Measurements from ENCODE around the gene SLC2A13.

Gene SLC2A13

DNA sequence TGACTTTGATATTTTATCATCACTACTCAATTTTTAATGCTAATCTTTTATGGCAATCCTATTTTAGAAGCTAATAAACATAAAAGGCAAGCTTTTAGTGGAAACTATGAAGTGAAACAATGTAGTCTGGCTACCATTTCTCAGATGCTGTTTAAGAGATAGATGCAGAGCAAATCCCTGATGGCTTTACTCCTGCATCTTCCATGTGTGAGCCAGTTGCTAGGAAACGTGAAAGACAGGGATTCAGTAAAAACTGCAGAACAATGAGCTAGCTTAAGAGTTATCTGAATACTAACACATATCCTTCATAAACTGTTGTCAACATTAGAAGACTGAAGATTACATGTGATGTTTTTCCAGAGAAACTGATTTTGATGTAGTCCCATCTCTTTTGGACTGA lies 112.6 kb downstream of the SLC2A13 start:
- DNase-seq (ENCODE audit: low read depth in 2 of 2): no peak

DNA sequence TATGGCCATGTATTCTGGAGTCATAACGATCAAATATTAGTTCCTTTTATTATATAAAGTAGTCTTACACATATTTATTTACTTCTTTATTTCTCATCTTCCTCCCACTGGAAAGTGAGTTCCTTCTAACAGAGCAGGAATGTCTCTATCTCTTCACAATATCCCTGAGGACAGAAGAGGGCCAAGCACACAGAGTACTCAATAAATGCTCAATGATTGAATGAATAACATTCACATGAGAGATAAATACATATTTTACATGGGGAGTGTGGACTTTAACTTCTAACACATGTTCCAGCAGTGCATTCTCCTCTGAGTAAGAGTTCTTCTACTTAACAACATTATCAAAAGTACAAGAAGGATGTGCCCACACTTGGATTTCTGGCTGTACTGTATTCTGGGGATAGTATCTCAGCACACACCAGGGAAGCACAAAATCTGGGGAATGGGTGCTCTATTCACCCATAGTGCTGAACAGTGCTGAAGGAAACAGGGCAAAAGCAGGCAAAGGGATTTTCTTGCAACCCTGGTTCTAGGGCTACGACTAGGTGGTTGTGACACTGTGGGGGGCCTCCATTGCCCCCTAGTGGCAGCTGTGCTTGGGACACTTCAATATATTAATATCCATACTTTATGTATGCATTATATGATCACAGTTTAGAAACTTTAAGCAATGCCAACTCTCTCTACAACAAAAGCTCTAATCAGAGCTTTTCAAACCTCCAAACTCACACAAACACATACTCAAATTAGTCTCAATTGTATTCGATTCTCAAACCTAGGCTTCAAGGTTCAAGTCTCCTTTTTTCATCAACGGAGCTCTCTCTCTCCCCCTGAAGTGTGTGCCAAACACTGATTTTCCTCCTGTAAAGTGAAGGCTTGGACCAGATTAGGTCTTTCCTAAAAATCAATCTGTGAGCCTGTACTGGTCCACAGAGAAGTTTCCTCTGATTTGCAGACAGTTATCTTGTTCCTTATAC lies 115.5 kb downstream of the SLC2A13 start:
- peak; percentile 32 to 53 for DNase-seq (ENCODE audit: low read depth in 2 of 2)

DNA sequence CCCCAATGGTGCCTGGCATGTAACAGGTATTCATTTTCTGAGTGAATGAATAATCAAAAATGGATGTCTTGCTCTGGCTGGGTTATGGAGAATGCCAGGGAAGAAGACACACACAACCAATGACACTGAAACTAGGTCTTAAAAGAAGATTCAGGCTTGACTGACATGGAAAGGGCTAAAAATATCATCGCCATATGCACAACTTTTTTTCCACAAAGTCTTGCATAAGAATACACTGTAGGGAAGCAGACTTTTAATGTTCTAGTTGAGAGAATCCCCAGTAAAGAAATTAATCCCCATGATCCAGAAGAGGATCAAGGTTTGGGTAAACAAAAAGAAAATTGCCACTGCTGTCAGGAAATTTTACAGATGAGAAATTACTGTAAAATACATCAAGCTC lies 116.4 kb downstream of the SLC2A13 start:
- no peak for DNase-seq (ENCODE audit: low read depth in 2 of 2)

DNA sequence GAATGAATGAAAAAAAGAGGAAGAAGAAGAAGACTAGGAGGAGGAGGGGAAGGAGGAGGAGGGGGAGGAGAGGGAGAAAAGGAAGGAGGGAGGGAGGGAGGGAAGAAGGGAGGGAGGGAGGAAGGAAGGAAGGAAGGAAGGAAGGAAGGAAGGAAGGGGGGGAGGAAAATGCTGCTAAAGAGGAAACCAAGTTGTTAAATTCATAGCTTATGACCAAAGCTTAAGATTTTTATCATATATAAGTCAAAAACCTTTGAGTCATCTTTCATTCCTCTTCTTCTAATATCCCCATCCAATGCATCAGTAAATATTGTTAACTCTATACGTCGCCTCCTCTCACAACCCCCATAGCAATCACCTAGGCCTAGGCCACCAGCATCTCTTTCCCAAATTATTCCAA lies 117.3 kb downstream of the SLC2A13 start:
- DNase-seq (ENCODE audit: low read depth in 2 of 2): no peak

DNA sequence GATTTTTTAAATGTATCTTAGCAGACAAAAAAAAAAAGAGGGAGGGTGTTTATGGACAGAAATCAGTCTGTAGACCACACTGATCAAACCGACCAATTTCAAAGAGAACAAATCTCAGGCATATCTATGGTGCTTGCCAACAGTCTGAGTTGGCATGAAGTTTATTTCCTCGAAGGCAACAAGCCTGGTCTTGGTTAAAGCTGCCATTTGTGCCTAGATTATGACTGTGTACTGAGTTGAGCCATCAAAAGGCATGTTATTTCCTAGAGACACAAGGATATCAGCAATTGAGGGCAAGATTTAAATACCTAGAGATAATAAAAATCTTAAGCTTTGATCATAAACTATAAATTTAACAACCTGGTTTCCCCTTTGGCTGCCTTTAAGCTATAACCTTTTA lies 119.2 kb downstream of the SLC2A13 start:
- no peak for DNase-seq (ENCODE audit: low read depth in 2 of 2)

DNA sequence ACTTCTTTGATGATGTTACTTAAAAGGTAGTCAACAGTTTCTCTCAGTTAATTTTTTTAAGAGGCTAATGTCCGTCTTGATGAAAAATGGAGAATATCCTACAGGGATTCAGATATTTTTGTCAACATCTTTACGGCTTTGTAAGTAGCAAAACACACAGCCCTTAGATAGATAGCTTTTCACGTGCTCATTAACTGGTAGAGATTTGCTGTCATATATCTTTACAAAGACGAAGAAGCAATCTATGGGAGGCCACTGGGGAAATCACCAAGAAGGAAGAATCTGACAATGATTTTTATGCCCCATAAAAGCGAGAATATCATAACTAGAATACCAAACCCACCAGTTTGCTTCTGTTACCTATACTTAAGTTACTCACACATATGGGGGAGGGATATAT lies 121.2 kb downstream of the SLC2A13 start:
- DNase-seq (ENCODE audit: low read depth in 2 of 2): no peak

DNA sequence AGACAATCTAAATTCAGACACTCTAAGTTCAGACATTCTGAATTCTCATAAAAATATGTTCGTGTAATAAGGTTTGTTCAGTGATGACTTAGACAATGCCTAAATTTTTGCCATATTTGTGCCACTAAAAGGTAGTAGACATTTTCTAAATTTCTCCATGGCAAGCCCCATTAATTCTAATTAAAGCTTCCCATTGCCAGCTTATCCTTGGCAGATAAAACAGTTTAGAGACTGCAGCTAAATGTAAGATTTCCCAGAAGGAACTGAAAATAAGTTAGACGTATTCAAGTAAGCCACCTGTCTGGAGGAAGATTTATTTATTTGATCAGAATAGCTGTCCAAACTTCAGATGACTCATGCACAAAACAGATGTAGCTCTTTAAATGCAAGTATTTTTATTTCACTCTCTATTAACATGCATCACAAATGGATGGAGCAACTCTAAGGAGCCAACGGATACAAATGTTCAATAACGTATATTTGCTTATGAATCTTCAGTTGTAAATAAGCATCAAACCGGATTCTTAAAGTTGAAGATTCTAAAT lies 130.4 kb downstream of the SLC2A13 start:
- no peak for DNase-seq (ENCODE audit: low read depth in 2 of 2)

DNA sequence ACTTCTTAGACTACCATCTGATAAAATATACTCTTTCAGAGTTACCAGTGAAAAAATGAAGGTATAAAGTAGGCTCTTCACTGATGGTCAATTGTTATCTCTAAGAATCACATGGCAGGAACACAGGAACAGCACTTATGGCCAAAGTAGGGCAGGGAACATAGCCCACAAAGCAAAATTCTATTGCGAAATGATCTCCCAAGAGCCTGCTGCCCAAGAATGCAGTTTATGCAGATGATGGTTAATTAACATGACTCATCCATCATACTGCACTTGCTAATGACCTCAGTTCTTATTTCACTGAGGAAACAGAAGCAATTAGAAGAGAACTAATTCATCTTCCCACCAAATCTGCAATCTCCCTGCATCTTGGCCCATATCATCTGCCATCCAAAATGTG lies 133.8 kb downstream of the SLC2A13 start:
- DNase-seq (ENCODE audit: low read depth in 2 of 2): no peak

DNA sequence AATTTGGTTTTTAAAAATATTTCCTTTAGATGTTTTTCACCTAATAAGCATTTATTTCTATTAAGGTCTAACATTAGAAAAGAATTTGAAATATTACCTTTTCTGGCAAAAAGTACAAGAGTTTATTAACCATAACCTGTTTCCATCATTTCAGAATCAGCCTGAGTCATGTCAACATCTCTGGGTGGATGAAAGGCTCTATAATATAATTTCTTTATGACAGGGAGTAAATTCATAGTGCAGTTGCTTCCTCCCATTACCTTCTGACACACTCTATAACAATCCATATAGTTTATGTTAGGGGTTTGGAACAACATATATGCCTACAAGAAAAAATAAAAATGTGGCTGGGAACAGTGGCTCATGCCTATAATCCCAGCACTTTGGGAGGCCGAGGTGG lies 134.5 kb downstream of the SLC2A13 start:
- no peak for DNase-seq (ENCODE audit: low read depth in 2 of 2)

DNA sequence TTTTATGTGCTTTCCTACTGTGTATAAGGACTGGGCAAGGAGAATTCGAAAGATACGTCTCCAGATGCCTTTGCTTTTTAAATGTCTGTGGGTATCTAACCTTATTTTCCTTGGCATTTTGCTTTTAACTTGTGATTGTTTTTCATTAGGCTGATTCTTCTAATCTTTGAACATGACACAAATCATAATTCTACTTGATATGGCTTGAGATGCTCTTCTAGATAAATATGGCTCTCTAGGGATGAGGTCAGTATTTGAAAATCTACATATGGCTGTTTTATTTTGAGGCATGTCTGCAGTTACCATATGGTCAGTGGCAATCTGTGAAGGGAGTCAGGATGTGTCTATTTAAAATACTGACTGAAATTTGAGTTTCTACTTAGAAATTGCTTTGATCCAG lies 139.2 kb downstream of the SLC2A13 start:
- no peak for DNase-seq (ENCODE audit: low read depth in 2 of 2)

DNA sequence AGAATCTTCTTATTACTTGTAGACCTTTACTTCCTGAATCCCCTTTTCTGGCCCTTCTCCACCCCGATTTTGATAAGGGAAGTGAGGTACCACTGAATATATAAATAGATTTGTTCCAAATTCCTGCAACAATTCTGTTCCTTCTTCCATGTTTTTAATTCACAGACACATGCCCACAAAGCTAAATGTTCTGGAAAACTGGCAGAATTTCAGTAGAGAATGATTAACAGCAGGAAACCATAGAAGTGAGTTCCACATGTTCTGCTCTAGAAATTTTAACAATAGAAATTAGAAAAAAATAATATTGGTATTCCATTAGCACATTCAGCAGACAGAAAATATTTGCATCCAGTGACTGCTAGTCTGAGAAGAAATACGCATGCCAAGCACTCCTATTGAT lies 139.6 kb downstream of the SLC2A13 start:
- DNase-seq (ENCODE audit: low read depth in 2 of 2): no peak

DNA sequence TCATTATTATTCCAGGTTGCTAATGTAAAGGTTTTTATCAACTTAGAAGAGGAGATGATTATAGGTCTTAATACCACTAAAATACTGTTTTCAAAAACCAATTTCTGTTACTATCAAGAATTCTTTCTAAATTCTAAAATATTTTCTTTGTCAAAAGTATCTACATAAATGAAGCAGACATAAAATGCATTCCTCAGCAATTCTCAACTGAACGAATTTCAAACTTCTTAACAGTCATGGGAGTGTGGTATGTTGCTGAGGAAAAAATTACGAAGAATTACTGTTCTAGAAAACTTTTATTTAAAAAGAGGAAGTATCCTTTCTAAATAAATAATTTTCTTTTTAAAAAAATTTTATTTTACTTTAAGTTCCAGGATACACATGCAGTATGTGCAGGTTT lies 146.4 kb downstream of the SLC2A13 start:
- no peak for DNase-seq (ENCODE audit: low read depth in 2 of 2)

DNA sequence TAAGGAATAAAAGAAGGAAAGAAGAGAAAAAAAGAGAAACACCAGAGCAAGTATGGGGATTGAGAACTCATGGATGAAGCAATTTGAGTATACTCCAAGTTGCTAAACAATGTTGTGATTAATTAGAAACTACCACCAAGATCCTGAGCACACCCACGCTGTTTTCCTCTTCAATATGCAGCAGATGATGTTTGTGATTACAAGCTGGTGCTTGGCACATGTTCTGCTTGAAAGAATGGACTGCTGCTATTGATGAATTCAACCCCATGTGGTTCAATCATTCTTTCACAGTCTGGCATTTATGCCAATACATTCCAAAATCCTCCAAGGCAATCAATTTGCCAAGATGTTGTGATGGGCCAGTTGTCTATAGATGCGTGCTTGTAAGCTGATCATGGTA lies 146.8 kb downstream of the SLC2A13 start:
- DNase-seq (ENCODE audit: low read depth in 2 of 2): no peak

DNA sequence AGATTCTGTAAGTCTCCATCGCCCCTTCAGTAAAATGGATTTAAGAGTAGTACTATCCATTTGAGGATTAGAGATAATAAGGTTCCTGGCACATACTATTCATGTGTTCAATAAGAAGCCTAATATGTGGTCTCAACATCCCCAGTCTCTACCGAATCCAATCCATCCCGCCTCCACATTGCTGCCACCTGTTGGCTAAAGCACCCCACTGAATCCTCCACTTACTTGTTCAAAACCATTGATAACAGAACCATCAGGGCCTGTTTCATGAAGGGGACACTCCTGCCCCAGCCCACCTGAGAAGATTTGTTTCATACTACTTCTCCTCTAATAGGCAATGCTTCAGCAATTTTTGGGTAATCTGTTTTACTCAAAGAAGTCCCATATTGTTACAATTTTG lies 147.5 kb downstream of the SLC2A13 start:
- DNase-seq (ENCODE audit: low read depth in 2 of 2): no peak

DNA sequence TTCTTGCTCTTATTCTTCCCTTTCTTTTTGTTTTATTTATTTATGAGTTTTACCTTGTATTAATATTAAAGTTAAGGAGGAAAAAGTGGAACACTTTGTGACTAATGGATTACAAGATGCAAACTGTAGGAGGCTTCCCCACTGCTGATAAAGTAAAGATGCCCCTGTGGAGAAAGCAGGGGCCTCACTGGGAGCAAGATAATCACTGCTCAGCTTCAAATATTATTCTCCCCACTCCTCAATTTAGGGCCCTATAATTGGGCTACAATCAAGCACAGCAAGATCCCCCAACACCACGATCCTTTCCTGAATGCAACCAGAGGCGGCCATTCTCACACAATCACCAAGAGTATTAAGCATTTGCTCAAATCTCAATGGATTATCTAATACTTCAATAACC lies 149.2 kb downstream of the SLC2A13 start:
- no peak for DNase-seq (ENCODE audit: low read depth in 2 of 2)

DNA sequence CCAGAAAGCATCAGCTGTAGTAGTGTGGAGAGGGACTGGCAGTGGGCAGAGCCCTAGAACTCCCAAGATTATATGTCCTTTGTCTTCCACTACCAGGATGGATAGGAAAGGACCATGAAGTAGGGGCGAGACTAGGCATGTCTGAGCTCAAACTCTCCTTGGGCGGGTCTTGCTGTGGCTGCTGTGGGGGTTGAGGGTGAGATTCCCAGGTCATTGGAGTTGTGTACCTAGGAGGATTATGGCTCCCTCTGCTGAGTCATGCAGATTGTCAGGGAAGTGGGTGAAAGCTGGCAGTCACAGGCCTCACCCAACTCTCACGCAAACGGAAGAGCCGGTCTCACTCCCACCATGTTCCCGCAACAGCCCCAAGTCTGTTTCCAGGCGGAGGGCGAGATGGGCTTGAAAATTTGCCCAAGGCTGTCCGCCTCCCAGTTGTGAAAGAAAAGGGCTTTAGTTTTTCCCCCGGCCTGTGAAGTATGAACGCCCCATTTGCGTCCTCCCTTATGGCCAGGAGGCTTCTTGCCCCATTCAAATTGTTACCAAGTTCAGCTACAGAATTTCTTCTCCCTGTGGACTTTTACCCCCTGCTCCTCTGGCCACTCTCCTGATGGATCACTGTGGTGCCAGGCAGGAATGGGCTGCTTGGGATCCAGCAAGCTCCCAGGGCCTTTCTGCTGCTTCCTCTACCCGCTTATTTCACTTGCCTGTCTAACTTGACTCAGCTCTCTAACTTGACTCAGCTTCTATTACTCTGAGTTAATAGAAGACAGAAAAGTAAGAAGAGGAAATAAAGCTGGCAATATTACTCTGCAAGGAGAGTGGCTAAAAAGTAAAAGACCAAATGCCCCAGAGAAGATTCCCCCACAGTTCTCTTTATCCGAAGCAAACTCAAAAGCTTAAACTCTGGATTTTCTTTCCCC lies 159.3 kb downstream of the SLC2A13 start:
- no peak for DNase-seq (ENCODE audit: low read depth in 2 of 2)

DNA sequence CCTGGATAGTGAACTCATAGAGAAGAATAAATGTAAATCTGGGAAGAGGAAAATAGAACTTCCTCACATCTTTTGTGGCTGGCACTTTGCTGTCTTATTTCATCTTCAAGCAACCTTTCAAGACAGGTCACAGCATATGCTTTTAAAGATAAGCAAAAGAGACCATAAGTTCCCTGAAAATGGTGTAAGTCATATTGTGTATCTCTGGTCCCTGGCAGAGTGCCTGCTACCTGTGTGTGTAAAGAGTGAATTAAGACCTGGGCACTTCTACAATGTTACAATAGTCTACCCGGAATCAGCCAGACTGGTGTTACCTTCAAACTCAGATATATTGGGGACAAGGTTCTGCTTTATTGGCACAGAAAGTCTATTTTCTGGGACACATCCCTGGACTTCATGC lies 168.8 kb downstream of the SLC2A13 start:
- no peak for DNase-seq (ENCODE audit: low read depth in 2 of 2)

DNA sequence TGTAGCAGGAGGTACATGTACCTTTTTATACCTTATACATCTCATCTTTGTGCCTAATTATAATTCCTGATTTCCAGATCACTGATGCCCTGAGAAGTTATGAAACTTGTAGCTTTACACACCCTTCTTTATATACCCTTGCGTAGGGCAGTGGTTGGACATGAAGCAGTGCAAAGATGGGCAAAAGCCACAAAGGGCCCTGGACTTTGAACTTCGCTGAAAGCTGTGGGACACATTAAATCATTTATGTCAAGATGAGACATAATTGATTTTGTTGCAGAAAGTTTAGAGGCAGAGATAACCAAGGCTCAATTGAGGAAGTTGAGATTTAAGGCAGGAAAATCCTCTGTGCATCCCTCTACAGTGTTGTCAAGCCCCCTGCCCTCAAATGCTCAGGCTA lies 170.0 kb downstream of the SLC2A13 start:
- no peak for DNase-seq (ENCODE audit: low read depth in 2 of 2)

DNA sequence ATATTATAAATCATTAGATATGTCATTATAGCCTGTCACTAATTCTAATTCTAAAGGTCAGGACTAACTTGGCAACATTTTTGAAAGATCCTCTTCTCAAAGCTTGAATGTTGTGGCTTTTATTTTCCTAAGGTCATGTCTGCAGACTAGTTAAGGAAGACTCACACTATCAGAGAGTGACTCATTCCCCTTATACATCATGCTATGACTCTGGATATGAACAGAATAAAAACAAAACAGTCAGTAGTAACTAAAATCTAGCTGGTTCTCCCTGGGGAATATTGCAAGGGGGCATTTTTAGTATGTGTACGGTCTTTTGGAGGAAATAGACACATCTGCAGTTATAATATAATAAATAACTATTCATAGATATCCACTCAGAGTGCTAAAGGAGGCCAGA lies 170.6 kb downstream of the SLC2A13 start:
- no peak for DNase-seq (ENCODE audit: low read depth in 2 of 2)

DNA sequence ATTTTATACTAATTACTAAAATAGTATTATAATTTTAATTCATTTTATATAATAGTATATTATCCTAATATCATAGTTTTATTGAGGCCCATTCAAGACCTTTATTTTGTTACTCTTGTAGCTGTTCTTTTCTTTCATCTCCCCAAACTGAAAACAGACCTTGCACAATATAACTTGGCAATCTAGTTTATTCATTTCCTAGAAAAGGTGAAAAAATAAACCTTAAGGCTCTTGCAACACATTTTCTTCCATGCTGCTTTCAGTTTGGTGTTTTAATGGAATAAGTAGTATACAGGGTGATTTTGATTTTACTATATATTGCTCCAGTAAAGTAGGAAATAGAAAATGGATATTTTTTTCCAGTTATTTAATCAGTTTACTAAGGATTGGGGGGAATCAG lies 174.0 kb downstream of the SLC2A13 start:
- DNase-seq (ENCODE audit: low read depth in 2 of 2): no peak

DNA sequence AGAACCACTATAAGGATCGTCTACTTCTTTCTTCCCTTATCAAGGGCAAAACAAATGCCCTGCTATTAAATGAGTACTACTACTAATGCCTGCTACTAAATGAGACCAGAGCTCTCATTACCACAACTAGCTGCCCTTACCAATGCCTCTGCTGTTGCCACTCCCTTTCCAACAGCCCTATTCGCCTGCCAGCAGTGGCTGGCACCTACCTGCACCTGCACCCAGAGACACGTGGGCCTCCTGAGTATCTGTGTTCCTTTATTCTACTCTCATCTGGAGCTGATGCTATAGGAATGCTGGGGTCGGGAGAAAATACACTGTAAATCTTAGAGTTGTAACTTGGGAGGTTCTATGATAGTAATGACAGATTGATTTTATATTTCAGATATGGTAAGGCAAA lies 174.7 kb downstream of the SLC2A13 start:
- no peak for DNase-seq (ENCODE audit: low read depth in 2 of 2)

DNA sequence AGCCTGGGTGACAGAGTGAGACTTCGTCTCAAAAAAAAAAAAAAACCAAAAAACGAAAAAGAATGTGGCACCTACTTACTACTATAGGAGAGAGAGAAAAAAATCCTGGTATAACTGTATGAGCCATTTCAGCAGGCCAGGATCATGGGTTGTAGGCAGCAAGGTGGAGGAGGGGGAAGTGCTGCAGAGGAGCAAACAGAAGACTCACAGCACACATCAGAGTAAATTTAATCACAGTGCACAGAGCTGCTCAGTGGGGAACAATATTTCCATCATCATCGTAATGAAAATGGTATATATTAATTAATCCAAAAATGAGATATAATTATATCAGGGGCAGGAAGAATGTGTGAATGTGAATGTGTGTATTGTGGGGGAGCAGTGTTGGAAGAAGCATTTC lies 175.8 kb downstream of the SLC2A13 start:
- DNase-seq (ENCODE audit: low read depth in 2 of 2): no peak

All from stimulated activated CD4-positive, alpha-beta T cell treated with anti-CD3 and anti-CD28 coated beads, Interleukin-1b, Interleukin-23, amount 100 ng/mL, for 4 hours (primary cell).